Measurements from ENCODE around the gene CCL7. TPM values are rescaled to one million over a fixed set of nuclear protein-coding genes. Genes with fewer than 3 reads are reported as not detected.

Gene CCL7
- total and polyA plus RNA-seq, 7 donors: 0.05 to 2.7 (median 0.47) TPM; not detected in 3

GRCh38 chr17:34276826-34277225 lies 6.8 kb downstream of the CCL7 start:
- 76 to 82% (median 79%) methylated on average over 4 of the region's 4 CpGs for WGBS, 3 donors
- TF ChIP-seq CTCF (IDR thresholded peaks at IDR 0.05): no peak
- no peak for ATAC-seq
- H3K4me1 ChIP-seq: no peaks in the 10 kb centered on the region
- no peak overlapping the region for H3K27ac ChIP-seq
- intact Hi-C loops (cut with DNase I): no loop called here
- peaks cover 0 to 2% (median 0%) of the 10 kb centered on the region in 3 donors for H3K27me3 ChIP-seq (ENCODE audit: insufficient read depth in 3 of 3, low read length in 2 of 3)
- H3K9me3 ChIP-seq: no peaks in the 10 kb centered on the region
- no peak overlapping the region for H3K4me3 ChIP-seq
- no peak for DNase-seq
- no peaks in the 10 kb centered on the region for H3K36me3 ChIP-seq (ENCODE audit: insufficient read depth in 1 of 2, low read depth in 1 of 2)

GRCh38 chr17:34283571-34283970 lies 13.6 kb downstream of the CCL7 start:
- Histone ChIP-seq H3K4me1 (no peaks in the 10 kb centered on the region), H3K9me3 (no peaks in the 10 kb centered on the region), H3K4me3 (no peak overlapping the region), H3K27me3 (ENCODE audit: insufficient read depth in 3 of 3, low read length in 2 of 3) (no peaks in the 10 kb centered on the region), H3K27ac (no peak overlapping the region), H3K36me3 (ENCODE audit: insufficient read depth in 1 of 2, low read depth in 1 of 2) (no peaks in the 10 kb centered on the region)
- intact Hi-C loops (cut with DNase I): no loop called here
- 59 to 72% (median 60%) methylated on average over 6 of the region's 6 CpGs for WGBS, 3 donors
- TF ChIP-seq CTCF (IDR thresholded peaks at IDR 0.05): no peak
- DNase-seq (no peak), ATAC-seq (no peak)

- H3K4me1 ChIP-seq: no peaks in the 10 kb centered on the region
- no peak within 1 kb of the TSS for H3K27ac ChIP-seq
- DNase-seq (no peak), ATAC-seq (no peak)
- H3K4me3 ChIP-seq: no peak within 1 kb of the TSS
- 52 to 59% (median 55%) methylated on average over 4 of the region's 4 CpGs for WGBS, 3 donors
- no peaks in the 10 kb centered on the region for H3K27me3 ChIP-seq (ENCODE audit: insufficient read depth in 3 of 3, low read length in 2 of 3)
- H3K36me3 ChIP-seq (ENCODE audit: insufficient read depth in 1 of 2, low read depth in 1 of 2): no peaks in the 10 kb centered on the region
- no peaks in the 10 kb centered on the region for H3K9me3 ChIP-seq
- intact Hi-C loops (cut with DNase I): no loop called here
- no peak for TF ChIP-seq CTCF (IDR thresholded peaks at IDR 0.05)
Measured at GRCh38 chr17:34285286-34285792, 15.3 kb downstream of the CCL7 start, which contains the start of gene CCL11. CCL11 (plus strand) TSS chr17:34285742; CDS start chr17:34285809, 67 bp downstream.

- Histone ChIP-seq H3K27me3 (ENCODE audit: insufficient read depth in 3 of 3, low read length in 2 of 3) (no peaks in the 10 kb centered on the region), H3K4me3 (no peak overlapping the region), H3K9me3 (no peaks in the 10 kb centered on the region), H3K27ac (no peak overlapping the region), H3K4me1 (no peaks in the 10 kb centered on the region), H3K36me3 (ENCODE audit: insufficient read depth in 1 of 2, low read depth in 1 of 2) (no peaks in the 10 kb centered on the region)
- TF ChIP-seq CTCF (IDR thresholded peaks at IDR 0.05): no peak
- WGBS, 3 donors: 24 to 41% (median 39%) methylated on average over 2 of the region's 2 CpGs
- DNase-seq: no peak
- no peak for ATAC-seq
- intact Hi-C loops (cut with DNase I): no loop called here
Measured at GRCh38 chr17:34287875-34288274, 17.9 kb downstream of the CCL7 start.

- H3K27me3 ChIP-seq (ENCODE audit: insufficient read depth in 3 of 3, low read length in 2 of 3): no peaks in the 10 kb centered on the region
- WGBS, 3 donors: 17 to 26% (median 21%) methylated on average over 4 of the region's 4 CpGs
- ATAC-seq: no peak
- no peak overlapping the region for H3K27ac ChIP-seq
- no peaks in the 10 kb centered on the region for H3K4me1 ChIP-seq
- intact Hi-C loops (cut with DNase I): no loop called here
- no peak overlapping the region for H3K4me3 ChIP-seq
- H3K9me3 ChIP-seq: no peaks in the 10 kb centered on the region
- H3K36me3 ChIP-seq (ENCODE audit: insufficient read depth in 1 of 2, low read depth in 1 of 2): no peaks in the 10 kb centered on the region
- no peak for DNase-seq
- TF ChIP-seq CTCF (IDR thresholded peaks at IDR 0.05): no peak
Measured at GRCh38 chr17:34290586-34290985, 20.6 kb downstream of the CCL7 start.

Measured in psoas muscle (tissue), 8 donors.